Measurements from ENCODE around the gene SENP8.

Gene SENP8

DNA sequence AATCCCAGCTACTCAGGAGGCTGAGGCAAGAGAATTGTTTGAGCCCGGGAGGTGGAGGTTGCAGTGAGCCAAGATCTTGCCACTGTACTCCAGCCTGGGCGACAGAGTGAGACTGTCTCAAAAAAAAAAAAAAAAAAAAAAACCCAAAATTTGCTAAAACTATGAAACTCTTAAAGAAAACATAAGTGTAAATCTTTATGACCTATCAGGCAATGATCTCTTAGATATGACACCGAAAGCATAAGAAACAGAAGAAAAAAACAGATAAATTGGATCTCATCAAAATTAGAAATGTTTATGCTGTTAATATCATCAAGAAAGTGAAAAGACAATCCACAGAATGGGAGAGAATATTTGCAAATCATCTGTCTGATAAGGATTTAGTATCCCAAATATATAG is 64.0 kb downstream of the SENP8 start:
- ATAC-seq = no peak
- no peak for TF ChIP-seq RARB (CRISPR knock-in tag; IDR thresholded peaks at IDR 0.05)
- no peak for TF ChIP-seq GLIS3 (CRISPR knock-in tag; IDR thresholded peaks at IDR 0.05)
- no peak for TF ChIP-seq ZNF565 (CRISPR knock-in tag; conservative IDR thresholded peaks at IDR 0.05; ENCODE audit: low read depth)
- no peak for TF ChIP-seq CSDC2 (CRISPR knock-in tag; IDR thresholded peaks at IDR 0.05)
- TF ChIP-seq ZFP30 (CRISPR knock-in tag; IDR thresholded peaks at IDR 0.05) = no peak
- TF ChIP-seq PPARA (CRISPR knock-in tag; IDR thresholded peaks at IDR 0.05; ENCODE audit: borderline replicate concordance) = no peak
- TF ChIP-seq BACH2 (CRISPR knock-in tag; IDR thresholded peaks at IDR 0.05; ENCODE audit: borderline replicate concordance) = no peak
- TF ChIP-seq, protein P1, sequence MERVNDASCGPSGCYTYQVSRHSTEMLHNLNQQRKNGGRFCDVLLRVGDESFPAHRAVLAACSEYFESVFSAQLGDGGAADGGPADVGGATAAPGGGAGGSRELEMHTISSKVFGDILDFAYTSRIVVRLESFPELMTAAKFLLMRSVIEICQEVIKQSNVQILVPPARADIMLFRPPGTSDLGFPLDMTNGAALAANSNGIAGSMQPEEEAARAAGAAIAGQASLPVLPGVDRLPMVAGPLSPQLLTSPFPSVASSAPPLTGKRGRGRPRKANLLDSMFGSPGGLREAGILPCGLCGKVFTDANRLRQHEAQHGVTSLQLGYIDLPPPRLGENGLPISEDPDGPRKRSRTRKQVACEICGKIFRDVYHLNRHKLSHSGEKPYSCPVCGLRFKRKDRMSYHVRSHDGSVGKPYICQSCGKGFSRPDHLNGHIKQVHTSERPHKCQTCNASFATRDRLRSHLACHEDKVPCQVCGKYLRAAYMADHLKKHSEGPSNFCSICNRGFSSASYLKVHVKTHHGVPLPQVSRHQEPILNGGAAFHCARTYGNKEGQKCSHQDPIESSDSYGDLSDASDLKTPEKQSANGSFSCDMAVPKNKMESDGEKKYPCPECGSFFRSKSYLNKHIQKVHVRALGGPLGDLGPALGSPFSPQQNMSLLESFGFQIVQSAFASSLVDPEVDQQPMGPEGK (CRISPR knock-in tag; IDR thresholded peaks at IDR 0.05; ENCODE audit: borderline replicate concordance) = no peak
- TF ChIP-seq TSHZ2 (CRISPR knock-in tag; IDR thresholded peaks at IDR 0.05) = no peak
- no peak for TF ChIP-seq POU6F1 (CRISPR knock-in tag; IDR thresholded peaks at IDR 0.05; ENCODE audit: borderline replicate concordance, low read depth)
- TF ChIP-seq ZFP3 (CRISPR knock-in tag; IDR thresholded peaks at IDR 0.05) = no peak
- no peak for TF ChIP-seq ISL1 (CRISPR knock-in tag; IDR thresholded peaks at IDR 0.05)
- TF ChIP-seq ZC3H10 (CRISPR knock-in tag; IDR thresholded peaks at IDR 0.05) = no peak
- TF ChIP-seq ARNTL (CRISPR knock-in tag; IDR thresholded peaks at IDR 0.05; ENCODE audit: borderline replicate concordance, low read depth) = no peak
- no peak for TF ChIP-seq ZNF8 (CRISPR knock-in tag; IDR thresholded peaks at IDR 0.05)
- TF ChIP-seq SNAI2 (CRISPR knock-in tag; IDR thresholded peaks at IDR 0.05) = no peak
- TF ChIP-seq OSR1 (CRISPR knock-in tag; IDR thresholded peaks at IDR 0.05) = no peak
- TF ChIP-seq, protein P2, sequence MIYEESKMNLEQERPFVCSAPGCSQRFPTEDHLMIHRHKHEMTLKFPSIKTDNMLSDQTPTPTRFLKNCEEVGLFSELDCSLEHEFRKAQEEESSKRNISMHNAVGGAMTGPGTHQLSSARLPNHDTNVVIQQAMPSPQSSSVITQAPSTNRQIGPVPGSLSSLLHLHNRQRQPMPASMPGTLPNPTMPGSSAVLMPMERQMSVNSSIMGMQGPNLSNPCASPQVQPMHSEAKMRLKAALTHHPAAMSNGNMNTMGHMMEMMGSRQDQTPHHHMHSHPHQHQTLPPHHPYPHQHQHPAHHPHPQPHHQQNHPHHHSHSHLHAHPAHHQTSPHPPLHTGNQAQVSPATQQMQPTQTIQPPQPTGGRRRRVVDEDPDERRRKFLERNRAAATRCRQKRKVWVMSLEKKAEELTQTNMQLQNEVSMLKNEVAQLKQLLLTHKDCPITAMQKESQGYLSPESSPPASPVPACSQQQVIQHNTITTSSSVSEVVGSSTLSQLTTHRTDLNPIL (CRISPR knock-in tag; IDR thresholded peaks at IDR 0.05; ENCODE audit: low read depth) = no peak

DNA sequence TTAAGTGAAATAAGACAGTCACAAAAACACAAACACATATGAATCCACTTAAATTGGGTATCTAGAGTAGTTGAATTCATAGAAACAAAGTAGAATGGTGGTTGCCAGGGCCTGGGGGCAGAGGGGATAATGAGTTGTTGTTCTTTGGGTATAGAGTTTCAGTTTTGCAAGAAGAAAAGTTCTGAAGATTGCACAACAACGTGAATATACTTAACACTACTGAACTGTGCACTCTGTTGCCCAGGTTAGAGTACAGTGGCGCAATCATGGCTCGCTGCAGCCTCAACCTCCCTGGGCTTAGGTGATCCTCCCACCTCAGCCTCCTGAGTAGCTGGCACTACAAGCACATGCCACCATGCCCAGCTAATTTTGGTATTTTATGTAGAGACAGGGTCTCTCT is 64.5 kb downstream of the SENP8 start:
- TF ChIP-seq BACH2 (CRISPR knock-in tag; IDR thresholded peaks at IDR 0.05; ENCODE audit: borderline replicate concordance) = no peak
- no peak for TF ChIP-seq TOX (CRISPR knock-in tag; IDR thresholded peaks at IDR 0.05; ENCODE audit: borderline replicate concordance)
- no peak for TF ChIP-seq TSHZ2 (CRISPR knock-in tag; IDR thresholded peaks at IDR 0.05)
- TF ChIP-seq ZNF8 (CRISPR knock-in tag; IDR thresholded peaks at IDR 0.05) = no peak
- no peak for TF ChIP-seq ZFP3 (CRISPR knock-in tag; IDR thresholded peaks at IDR 0.05)
- TF ChIP-seq, protein P1 (CRISPR knock-in tag; IDR thresholded peaks at IDR 0.05; ENCODE audit: borderline replicate concordance) = no peak
- TF ChIP-seq, protein P3, sequence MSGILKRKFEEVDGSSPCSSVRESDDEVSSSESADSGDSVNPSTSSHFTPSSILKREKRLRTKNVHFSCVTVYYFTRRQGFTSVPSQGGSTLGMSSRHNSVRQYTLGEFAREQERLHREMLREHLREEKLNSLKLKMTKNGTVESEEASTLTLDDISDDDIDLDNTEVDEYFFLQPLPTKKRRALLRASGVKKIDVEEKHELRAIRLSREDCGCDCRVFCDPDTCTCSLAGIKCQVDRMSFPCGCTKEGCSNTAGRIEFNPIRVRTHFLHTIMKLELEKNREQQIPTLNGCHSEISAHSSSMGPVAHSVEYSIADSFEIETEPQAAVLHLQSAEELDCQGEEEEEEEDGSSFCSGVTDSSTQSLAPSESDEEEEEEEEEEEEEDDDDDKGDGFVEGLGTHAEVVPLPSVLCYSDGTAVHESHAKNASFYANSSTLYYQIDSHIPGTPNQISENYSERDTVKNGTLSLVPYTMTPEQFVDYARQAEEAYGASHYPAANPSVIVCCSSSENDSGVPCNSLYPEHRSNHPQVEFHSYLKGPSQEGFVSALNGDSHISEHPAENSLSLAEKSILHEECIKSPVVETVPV (CRISPR knock-in tag; IDR thresholded peaks at IDR 0.05) = no peak
- no peak for ATAC-seq
